ENCODE data around the gene AK8.

Gene AK8

DNA sequence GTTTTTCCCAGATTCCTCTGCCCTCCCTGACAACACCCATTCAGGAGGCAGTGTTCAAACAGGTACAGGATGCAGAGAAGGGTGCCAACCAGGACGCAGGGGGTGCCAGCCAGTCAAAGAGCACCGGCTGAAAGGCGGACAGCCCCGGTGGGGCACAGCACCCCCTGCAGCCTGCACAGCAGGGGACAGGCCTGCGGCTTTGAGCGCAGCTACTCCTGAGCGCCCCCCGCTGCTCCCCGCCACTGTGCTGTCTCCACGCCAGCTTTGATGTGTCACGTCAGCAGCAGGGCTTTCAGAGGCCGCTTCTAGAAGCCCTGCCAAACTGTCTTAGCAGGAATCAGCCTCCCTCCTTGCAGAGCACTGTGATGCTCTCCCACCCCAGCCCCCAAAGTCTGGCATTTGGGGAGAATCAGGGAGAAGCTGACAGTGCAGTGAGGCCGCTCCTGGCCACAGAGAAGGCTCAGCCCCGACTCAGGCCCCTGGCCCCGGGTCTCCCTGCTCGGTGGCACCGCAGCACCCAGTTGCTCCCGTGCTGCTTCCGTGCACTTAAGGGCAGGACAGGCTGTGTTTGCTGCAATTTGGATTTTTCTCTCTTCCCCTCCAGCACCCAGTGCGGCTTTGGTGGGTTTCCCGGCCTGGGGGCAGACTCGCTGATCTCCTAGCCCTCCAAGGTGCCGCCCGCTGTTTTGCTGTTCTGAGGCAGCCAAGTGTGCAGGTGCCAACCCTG is 20.3 kb downstream of the AK8 start:
- no peak for DNase-seq (ENCODE audit: low read depth in 2 of 2)

DNA sequence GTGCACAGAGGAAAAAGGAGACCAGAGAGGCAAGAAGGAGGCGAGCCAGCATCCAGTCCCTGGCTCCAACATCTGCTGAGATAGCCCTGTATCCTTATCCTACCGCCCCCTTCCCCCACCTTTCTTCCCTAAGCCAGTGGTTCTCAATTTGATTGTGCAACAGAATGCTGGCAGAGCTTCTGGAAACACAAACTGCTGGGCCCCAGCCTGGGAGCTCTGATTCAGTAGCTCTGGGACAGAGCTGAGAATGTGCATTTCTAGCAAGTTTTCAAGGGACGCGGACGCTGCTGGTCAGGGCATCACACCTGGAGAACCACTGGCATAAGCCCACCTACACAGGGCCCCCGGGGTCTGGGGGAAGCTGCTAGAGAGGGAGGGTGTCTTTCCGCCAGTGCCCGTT is 21.1 kb downstream of the AK8 start:
- DNase-seq (ENCODE audit: low read depth in 2 of 2) = no peak

GRCh38 chr9:132855904-132856303 is 22.2 kb downstream of the AK8 start:
- DNase-seq (ENCODE audit: low read depth in 2 of 2) = no peak

GRCh38 chr9:132854832-132855231 is 23.3 kb downstream of the AK8 start:
- DNase-seq (ENCODE audit: low read depth in 2 of 2) = no peak

- no peak for DNase-seq (ENCODE audit: low read depth in 2 of 2)
Measured at GRCh38 chr9:132853482-132853881, 24.6 kb downstream of the AK8 start.

- no peak for DNase-seq (ENCODE audit: low read depth in 2 of 2)
Measured at GRCh38 chr9:132849185-132849706, 28.8 kb downstream of the AK8 start.

DNA sequence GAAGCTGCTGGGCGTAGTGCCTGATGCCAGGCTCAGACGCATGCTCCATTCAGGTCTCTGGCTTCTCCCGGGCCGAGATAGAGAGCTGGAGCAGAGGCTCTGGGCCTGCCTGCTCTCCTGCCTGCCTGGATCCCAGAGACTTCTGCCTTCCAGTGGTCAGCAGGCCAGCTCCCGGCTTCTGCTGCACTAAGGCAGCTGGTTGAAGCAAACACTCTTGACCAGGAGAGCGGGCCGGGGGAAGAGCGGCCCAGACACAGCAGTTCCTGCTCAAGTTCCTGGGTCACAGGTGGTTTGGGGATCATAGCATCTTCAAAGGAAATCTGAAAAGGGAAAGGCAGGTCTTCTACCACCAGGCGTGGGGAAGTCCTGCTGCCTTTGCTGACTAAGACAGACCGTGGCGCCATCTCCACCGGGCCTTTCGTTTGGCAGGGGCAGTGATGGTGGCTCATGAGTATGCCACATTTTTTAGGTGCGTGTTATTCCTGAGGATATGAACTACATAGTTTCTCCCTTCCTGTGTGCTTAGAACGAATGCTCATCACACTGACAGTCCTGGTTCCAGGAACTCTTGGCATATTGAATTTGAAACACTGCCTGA is 31.1 kb downstream of the AK8 start:
- no peak for DNase-seq (ENCODE audit: low read depth in 2 of 2)

GRCh38 chr9:132846109-132846917 is 31.8 kb downstream of the AK8 start:
- no peak for DNase-seq (ENCODE audit: low read depth in 2 of 2)

DNA sequence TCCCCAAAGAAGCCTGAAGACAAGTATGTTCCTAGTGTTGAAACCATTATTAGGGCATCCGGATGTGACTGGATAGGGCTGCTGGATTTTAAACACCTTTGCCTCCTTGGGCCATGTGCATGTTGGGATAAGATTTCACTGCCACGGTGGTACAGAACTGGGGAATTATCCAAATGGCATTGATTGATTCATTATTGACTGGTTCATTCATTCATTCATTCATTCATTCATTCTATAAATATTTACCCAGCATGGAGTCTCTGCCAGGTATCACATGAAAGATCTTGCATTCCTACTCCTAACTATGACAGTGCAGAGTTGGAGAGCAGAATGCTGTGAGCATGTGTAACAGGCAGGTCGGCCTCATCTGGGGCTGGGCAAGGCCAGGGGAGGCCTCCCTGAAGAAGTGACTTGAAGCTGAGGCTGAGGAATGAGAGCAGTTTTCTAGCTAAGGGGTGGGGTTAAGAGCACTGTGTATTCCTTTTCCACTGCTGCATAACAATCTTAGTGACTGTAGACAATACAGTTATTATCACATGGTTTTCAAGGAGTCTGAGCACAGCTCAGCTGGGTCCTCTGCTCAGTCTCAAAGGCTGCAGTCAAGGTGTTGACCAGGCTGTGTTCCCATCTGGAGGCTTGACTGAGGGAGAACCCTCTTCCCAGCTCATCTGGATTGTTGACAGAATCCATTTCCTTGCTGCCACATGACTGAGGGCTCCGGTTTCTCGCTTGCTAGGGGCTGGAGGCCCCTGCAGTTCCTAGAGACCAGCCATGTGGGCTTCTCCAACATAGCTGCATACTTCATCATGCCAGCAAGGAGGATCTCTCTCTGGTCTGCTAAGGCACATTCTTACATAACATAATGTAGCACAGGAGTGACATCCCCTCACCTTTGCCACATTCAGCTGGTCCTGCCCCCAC is 35.7 kb downstream of the AK8 start:
- DNase-seq (ENCODE audit: low read depth in 2 of 2) = no peak

GRCh38 chr9:132840980-132841379 is 37.1 kb downstream of the AK8 start:
- DNase-seq (ENCODE audit: low read depth in 2 of 2) = no peak

DNA sequence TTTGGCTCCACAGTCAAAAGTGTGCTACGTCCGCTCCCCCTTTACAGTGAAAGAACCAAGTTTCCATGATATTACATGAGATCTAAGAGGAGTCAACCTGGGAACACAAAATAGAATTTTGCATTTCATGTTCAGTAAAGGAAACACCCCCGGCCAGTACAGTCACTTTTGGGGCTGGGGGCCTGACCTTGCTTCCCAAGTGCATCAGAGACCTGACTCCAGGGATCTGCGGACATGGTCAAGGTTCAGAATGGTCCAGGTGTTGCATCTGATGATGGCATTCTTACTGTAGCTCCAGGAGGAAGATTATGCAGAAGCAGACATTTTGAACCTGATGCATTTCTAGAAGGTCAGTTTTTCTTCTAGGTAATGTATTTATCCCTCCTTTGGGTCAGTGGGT is 39.8 kb downstream of the AK8 start:
- no peak for DNase-seq (ENCODE audit: low read depth in 2 of 2)

DNA sequence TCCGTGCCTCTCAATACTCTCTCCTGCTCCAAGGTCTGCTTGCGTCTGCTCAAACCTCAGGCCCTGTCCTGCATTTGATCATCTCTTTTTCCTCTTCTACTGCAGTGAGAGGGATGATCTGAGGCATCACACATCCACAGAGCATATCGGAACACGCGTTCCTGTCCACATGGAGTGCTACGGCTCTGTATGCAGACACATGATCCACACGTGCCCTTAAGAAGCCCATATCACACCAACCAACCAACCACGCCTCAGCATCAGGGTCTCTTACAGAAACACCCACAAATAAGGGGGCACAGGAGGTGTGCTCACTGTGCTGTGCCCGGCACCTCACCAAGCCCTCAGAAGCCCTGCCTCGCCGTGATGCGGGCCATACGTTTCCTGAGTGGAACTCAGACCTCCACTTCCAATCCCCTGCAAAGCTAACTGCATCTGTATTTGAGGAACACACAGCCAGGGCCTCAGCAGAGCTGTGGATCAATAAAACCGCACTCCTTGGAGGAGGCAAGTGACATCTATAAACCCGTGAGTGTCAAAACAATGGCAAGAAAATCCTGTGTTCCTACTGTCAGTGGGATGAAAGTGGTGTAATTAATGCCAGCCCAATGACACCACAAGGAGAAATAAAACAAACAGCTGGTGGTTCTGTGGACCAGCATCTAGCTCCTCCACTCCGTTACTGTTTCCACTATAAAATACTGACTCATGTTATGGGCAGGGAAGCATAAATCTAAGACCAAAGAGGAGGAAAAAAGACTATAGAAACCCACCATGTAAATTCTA is 40.4 kb downstream of the AK8 start:
- DNase-seq (ENCODE audit: low read depth in 2 of 2) = no peak

DNA sequence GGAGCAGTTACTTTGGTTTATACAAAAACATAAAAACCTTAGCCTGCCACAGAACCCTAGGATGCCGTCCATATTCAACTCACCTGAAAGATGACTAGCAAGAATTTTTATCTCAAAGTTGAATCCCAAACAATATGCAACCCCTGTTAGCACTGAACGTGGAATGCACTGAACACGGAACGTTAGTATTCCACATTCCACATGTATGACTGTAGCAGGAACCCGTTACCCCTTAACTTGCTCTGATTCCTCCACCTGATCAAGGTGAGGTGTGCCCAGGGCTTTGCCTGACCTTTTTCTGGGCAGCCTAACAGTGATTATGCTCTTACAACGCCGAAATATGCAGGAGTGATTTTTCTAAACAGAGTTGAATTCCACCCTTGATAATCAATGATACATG is 43.7 kb downstream of the AK8 start:
- DNase-seq (ENCODE audit: low read depth in 2 of 2) = no peak

GRCh38 chr9:132833550-132834121 is 44.4 kb downstream of the AK8 start:
- no peak for DNase-seq (ENCODE audit: low read depth in 2 of 2)

DNA sequence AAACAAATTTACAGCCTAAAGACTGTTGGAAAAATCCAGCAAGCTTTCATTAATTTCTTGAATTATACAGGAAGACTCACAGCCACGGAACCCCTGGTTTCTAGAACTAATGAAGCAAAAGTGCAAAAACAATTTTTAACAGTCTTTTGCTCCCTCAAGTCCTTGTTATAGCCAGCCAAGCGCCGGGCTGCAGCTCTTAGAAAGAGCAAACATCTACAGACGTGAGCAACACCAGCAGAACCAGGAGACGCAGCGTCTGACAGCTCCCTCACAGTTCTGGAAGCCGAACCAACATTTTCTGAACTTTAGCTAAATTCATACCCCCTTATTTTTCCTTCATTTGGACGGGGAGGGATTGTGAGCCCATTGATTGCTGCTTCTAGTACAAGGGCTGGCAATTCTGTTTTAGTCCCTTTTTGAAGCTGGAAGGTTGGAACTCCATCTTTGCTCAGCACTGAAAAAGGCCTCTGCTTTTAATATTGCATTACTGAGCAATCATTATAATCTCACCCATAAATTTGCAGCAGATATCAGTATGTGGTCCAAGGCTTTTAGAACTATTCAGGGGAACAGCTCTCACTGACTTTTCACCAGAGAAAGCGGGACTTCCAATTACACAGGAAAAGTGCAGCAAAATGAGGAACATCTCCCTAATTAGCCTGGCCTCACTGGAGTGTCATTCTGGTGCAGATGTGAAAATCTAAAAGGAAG is 45.8 kb downstream of the AK8 start:
- DNase-seq (ENCODE audit: low read depth in 2 of 2) = no peak

- DNase-seq (ENCODE audit: low read depth in 2 of 2) = no peak
Measured at GRCh38 chr9:132828201-132828770, 49.8 kb downstream of the AK8 start.

- DNase-seq (ENCODE audit: low read depth in 2 of 2) = no peak
Measured at GRCh38 chr9:132827366-132827765, 50.7 kb downstream of the AK8 start.

DNA sequence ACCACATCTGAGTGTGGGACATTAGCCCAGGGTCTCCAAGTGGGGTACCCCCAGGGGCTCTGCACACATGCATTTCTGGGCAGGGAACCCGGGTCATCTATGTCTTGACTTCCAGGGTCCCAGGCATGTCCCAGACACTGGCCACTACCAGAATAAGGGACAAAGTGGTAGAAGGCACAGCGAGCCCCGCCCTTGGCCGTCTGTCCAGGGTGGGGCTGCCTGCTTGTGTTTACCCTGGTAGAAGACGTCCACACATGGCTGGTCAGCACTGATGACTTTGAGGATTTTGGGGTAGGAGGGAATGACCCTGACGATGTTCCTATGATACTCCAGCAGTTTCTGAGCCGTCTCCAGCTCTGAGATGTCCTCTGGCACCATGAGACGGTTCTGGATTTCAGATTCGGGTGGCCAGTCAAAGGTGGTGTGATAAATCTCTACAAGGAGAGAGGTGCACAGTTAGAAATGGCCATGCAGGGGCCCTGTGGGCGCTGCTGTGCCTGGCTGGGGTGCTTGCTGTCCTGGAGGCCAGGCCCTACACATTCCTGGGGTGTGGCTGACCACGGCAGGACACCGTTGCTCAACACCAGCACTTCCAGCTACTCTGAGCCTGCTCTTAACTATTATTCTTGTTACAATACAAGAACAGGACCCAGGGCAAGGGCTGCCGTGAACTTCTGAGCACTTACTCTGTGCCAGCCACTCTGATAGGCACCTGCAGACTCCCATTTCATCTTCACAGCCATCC is 51.3 kb downstream of the AK8 start:
- DNase-seq (ENCODE audit: low read depth in 2 of 2) = no peak

DNA sequence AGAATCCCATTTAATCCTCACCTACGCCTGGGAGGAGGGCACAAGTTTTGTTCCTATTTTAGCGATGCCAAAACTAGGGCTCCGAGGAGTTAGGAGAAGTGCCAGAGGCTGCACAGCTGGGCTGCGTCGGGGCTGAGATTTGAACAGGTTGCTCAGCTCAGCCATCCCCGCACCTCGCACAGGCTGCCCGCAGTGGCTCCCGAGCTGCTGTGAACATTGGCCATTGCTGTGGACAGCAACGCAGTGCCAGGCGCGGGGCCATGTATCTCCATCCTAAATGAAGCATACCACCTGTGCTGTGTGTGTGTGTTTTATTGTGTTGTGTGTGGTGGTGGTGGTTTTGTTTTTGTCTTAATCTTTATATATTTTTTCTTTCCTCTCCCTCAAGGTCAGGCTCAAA is 52.0 kb downstream of the AK8 start:
- no peak for DNase-seq (ENCODE audit: low read depth in 2 of 2)
